ENCODE results near the gene S100A11. TPM values are rescaled to one million over a fixed set of nuclear protein-coding genes. Genes with fewer than 3 reads are reported as not detected.

S100A11 gene
- total RNA-seq, 2 donors from 2014 or later: 59.0 to 172 TPM

- H3K36me3 ChIP-seq: no peaks in the 10 kb centered on the region
- no peak for DNase-seq (ENCODE audit: low spot score)
- TF ChIP-seq CTCF (IDR thresholded peaks at IDR 0.05): no peak
- H3K4me3 ChIP-seq: no peak overlapping the region
- no peaks in the 10 kb centered on the region for H3K9me3 ChIP-seq
- no peaks in the 10 kb centered on the region for H3K27me3 ChIP-seq
- H3K4me1 ChIP-seq: no peaks in the 10 kb centered on the region
- no peak overlapping the region for H3K27ac ChIP-seq
Observed at GRCh38 chr1:152071123-152071522, 34.3 kb upstream of the S100A11 start.

GRCh38 chr1:152067929-152068328 lies 31.1 kb upstream of the S100A11 start:
- Histone ChIP-seq H3K27ac (no peak overlapping the region), H3K36me3 (no peaks in the 10 kb centered on the region), H3K27me3 (no peaks in the 10 kb centered on the region)

GRCh38 chr1:152067150-152067549 lies 30.3 kb upstream of the S100A11 start:
- no peak overlapping the region for H3K4me3 ChIP-seq
- no peaks in the 10 kb centered on the region for H3K36me3 ChIP-seq
- DNase-seq (ENCODE audit: low spot score): no peak
- no peak overlapping the region for H3K27ac ChIP-seq
- no peaks in the 10 kb centered on the region for H3K4me1 ChIP-seq
- TF ChIP-seq CTCF (IDR thresholded peaks at IDR 0.05): no peak
- no peaks in the 10 kb centered on the region for H3K9me3 ChIP-seq
- no peaks in the 10 kb centered on the region for H3K27me3 ChIP-seq

More at GRCh38 chr1:152067929-152068328, 31.1 kb upstream of the S100A11 start:
- no peaks in the 10 kb centered on the region for H3K9me3 ChIP-seq
- DNase-seq (ENCODE audit: low spot score): no peak
- H3K4me3 ChIP-seq: no peak overlapping the region
- TF ChIP-seq CTCF (IDR thresholded peaks at IDR 0.05): no peak
- H3K4me1 ChIP-seq: no peaks in the 10 kb centered on the region

GRCh38 chr1:152061952-152062351 lies 25.1 kb upstream of the S100A11 start:
- Histone ChIP-seq H3K27me3 (no peaks in the 10 kb centered on the region), H3K9me3 (no peaks in the 10 kb centered on the region)

GRCh38 chr1:152053375-152053774 lies 16.6 kb upstream of the S100A11 start:
- Histone ChIP-seq H3K4me1 (peaks cover 4 to 5% of the 10 kb centered on the region in 2 donors), H3K36me3 (no peaks in the 10 kb centered on the region), H3K9me3 (no peaks in the 10 kb centered on the region), H3K4me3 (no peak overlapping the region), H3K27me3 (no peaks in the 10 kb centered on the region), H3K27ac (no peak overlapping the region)
- TF ChIP-seq CTCF (IDR thresholded peaks at IDR 0.05): no peak
- DNase-seq (ENCODE audit: low spot score): no peak

More at GRCh38 chr1:152061952-152062351, 25.1 kb upstream of the S100A11 start:
- no peak for DNase-seq (ENCODE audit: low spot score)
- Histone ChIP-seq H3K36me3 (no peaks in the 10 kb centered on the region), H3K27ac (no peak overlapping the region), H3K4me3 (no peak overlapping the region), H3K4me1 (no peaks in the 10 kb centered on the region)
- TF ChIP-seq CTCF (IDR thresholded peaks at IDR 0.05): no peak

GRCh38 chr1:152052606-152053005 lies 15.8 kb upstream of the S100A11 start:
- Histone ChIP-seq H3K36me3 (no peaks in the 10 kb centered on the region), H3K4me1 (peaks cover 4 to 13% of the 10 kb centered on the region in 2 donors), H3K27me3 (no peaks in the 10 kb centered on the region), H3K9me3 (no peaks in the 10 kb centered on the region), H3K27ac (no peak overlapping the region), H3K4me3 (no peak overlapping the region)
- DNase-seq (ENCODE audit: low spot score): peak; percentile 93
- TF ChIP-seq CTCF (IDR thresholded peaks at IDR 0.05): peak; percentile 81 to 94

All from right atrium auricular region (tissue), 2 donors.